ENCODE results near the gene NCK2. TPM values are rescaled to one million over a fixed set of nuclear protein-coding genes. Genes with fewer than 3 reads are reported as not detected.

The NCK2 gene
- polyA plus RNA-seq, 3 donors = 2.5 to 18.2 (median 7.6) TPM

DNA sequence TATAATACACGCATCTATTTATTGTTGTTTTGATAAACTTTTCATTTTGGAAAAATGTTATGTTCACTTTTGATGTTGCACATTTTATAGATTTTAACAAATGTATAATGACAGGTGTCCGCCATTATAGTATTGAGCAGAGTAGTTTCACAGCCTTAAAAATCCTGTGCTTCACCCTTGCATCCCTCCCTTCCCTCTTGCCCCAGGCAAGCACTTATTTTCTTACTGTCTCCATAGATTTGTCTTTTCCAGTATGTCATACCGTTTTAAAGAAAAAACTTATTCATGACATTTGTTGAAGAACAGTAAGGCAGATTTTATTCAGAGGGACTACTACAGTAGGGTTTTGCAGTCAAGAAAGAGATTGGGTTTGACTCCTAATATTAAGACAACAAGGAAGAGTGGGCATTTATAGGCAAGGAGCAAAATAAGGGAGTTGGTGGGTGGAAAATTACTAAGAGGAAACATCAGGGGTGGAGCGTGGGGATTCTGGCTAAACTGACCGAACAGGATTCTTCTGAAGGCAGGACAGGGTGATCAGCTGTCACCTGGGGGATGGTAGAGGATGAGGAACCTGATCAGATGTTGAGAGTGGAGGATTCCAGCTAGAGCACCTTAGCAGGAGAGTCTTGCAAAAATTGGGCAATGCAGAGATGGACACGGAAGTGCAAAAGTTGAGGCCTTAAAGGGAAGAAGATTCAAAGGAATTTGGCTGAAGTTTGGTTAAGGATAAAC is 108.8 kb downstream of the NCK2 start:
- Mint-ChIP-seq H3K4me3 (no peak overlapping the region), H3K9me3 (peaks cover 0 to 6% (median 3%) of the 10 kb centered on the region in 7 donors), H3K27ac (no peak overlapping the region), H3K36me3 (peaks cover 22 to 28% of the 10 kb centered on the region in 2 donors), H3K27me3 (ENCODE audit: low read depth in 3 of 3) (peaks cover 0 to 2% (median 0%) of the 10 kb centered on the region in 3 donors), H3K4me1 (peaks cover 14% of the 10 kb centered on the region)
- Histone ChIP-seq H3K4me2 (replicated peaks; ENCODE audit: extremely low read depth, low read length, poor library complexity, severe bottlenecking) (no peak overlapping the region), H3K79me2 (ENCODE audit: insufficient read depth, low read length) (peaks cover 6% of the 10 kb centered on the region), H3K27ac (ENCODE audit: low read depth in 1 of 2, low read length in 2 of 2) (no peak overlapping the region), H3K9me3 (replicated peaks in 1 of 2; ENCODE audit: control insufficient read depth in 1 of 2, insufficient read depth in 1 of 2, low read length in 2 of 2) (no peaks in the 10 kb centered on the region), H3K36me3 (replicated peaks in 1 of 2; ENCODE audit: control insufficient read depth in 1 of 2, insufficient read depth in 2 of 2, low read length in 2 of 2) (peaks cover 7 to 29% of the 10 kb centered on the region in 2 donors), H2AFZ (ENCODE audit: insufficient read depth, low read depth, low read length, poor library complexity, severe bottlenecking) (no peak overlapping the region), H3K27me3 (ENCODE audit: control insufficient read depth in 2 of 2, insufficient read depth in 2 of 2, low read length in 2 of 2) (no peaks in the 10 kb centered on the region), H3K4me3 (replicated peaks in 1 of 3; ENCODE audit: low read depth in 2 of 3, low read length in 3 of 3) (no peak overlapping the region), H4K20me1 (ENCODE audit: insufficient read depth, low read length) (peaks cover 26% of the 10 kb centered on the region), H3K9ac (ENCODE audit: insufficient read depth, low read length, poor library complexity, severe bottlenecking) (no peak overlapping the region), H3K4me1 (ENCODE audit: control insufficient read depth in 1 of 2, insufficient read depth in 2 of 2, low read length in 2 of 2) (no peaks in the 10 kb centered on the region)
- TF ChIP-seq CTCF (IDR thresholded peaks at IDR 0.05) = no peak
- no peak for DNase-seq
- intact Hi-C loops (cut with micrococcal nuclease) = no loop called here
- 100% methylated on average over 3 of the region's 6 CpGs for WGBS (ENCODE audit: insufficient coverage)

DNA sequence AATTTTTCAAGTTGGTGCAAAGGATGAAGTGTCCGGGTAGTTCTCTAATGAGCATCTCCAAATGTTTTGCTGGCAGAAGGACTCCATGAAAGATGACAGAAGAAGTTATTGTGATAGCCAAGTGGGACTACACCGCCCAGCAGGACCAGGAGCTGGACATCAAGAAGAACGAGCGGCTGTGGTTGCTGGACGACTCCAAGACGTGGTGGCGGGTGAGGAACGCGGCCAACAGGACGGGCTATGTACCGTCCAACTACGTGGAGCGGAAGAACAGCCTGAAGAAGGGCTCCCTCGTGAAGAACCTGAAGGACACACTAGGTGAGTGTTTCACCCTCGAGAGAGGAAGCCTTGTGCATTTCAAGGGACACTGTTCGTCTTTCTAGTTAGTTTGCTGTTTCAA is 110.3 kb downstream of the NCK2 start:
- 95% methylated on average over 13 of the region's 16 CpGs for WGBS (ENCODE audit: insufficient coverage)
- Histone ChIP-seq H2AFZ (ENCODE audit: insufficient read depth, low read depth, low read length, poor library complexity, severe bottlenecking) (no peak overlapping the region), H3K36me3 (replicated peaks in 1 of 2; ENCODE audit: control insufficient read depth in 1 of 2, insufficient read depth in 2 of 2, low read length in 2 of 2) (peaks cover 7 to 29% of the 10 kb centered on the region in 2 donors), H3K27ac (ENCODE audit: low read depth in 1 of 2, low read length in 2 of 2) (no peak overlapping the region), H3K9ac (ENCODE audit: insufficient read depth, low read length, poor library complexity, severe bottlenecking) (no peak overlapping the region), H3K4me3 (replicated peaks in 1 of 3; ENCODE audit: low read depth in 2 of 3, low read length in 3 of 3) (no peak overlapping the region), H3K9me3 (replicated peaks in 1 of 2; ENCODE audit: control insufficient read depth in 1 of 2, insufficient read depth in 1 of 2, low read length in 2 of 2) (no peaks in the 10 kb centered on the region), H3K79me2 (ENCODE audit: insufficient read depth, low read length) (peaks cover 12% of the 10 kb centered on the region), H3K27me3 (ENCODE audit: control insufficient read depth in 2 of 2, insufficient read depth in 2 of 2, low read length in 2 of 2) (no peaks in the 10 kb centered on the region), H3K4me1 (ENCODE audit: control insufficient read depth in 1 of 2, insufficient read depth in 2 of 2, low read length in 2 of 2) (no peaks in the 10 kb centered on the region), H4K20me1 (ENCODE audit: insufficient read depth, low read length) (peaks cover 26% of the 10 kb centered on the region), H3K4me2 (replicated peaks; ENCODE audit: extremely low read depth, low read length, poor library complexity, severe bottlenecking) (no peak overlapping the region)
- Mint-ChIP-seq H3K4me1 (peaks cover 14% of the 10 kb centered on the region), H3K9me3 (peaks cover 0 to 6% (median 3%) of the 10 kb centered on the region in 7 donors), H3K27ac (no peak overlapping the region), H3K27me3 (ENCODE audit: low read depth in 3 of 3) (peaks cover 0 to 2% (median 0%) of the 10 kb centered on the region in 3 donors), H3K4me3 (no peak overlapping the region), H3K36me3 (peaks cover 22 to 27% of the 10 kb centered on the region in 2 donors)
- DNase-seq = no peak
- TF ChIP-seq CTCF (IDR thresholded peaks at IDR 0.05) = no peak
- intact Hi-C loops (cut with micrococcal nuclease) = no loop called here

Data from CD14-positive monocyte (primary cell).